ENCODE data around the gene RNASET2. TPM values are rescaled to one million over a fixed set of nuclear protein-coding genes. Genes with fewer than 3 reads are reported as not detected.

The RNASET2 gene
- total and polyA plus RNA-seq, 10 of the 15 experiments (the other 5 are each of a cell fraction or from before 2014, with no cell fraction given), result 5.5 to 225 (median 50.2) TPM

DNA sequence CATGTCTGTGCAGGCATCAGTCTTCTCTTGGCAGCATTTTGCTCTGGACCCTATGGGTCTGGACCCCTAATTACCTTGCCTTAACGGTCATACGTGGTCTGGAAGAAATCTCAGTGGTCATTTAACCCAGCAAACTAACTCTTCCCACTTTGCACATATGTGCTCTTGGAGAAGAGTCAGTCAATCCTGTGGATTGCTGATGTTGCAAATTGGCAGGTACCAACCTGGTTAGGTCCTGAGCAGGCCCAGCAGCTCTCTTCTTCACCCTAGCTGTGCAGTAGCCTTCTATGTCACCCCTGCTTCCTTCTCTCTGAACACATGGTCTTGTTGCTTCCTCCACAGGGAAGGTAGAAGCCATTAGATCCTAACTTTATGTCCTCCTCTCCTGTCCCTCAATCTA is 44.4 kb upstream of the RNASET2 start:
- SMC1A ChIA-PET (ENCODE audit: uncharacterized antibody, unreplicated experiment), result interaction anchor here (1.0 to 7.2 kb wide), 21 partner anchors 10 to 151 kb away, joined by 3 to 97 read pairs (median 7); partner anchors contain the start of gene CCR6
- in situ Hi-C loops (cut with MboI), result loop anchor here (25.0 kb wide), 1 partner anchor 137 kb away; no protein-coding TSS in a partner anchor
- H3K4me3 ChIP-seq, result peak overlapping the region; percentile 84; the same call in 1 of the 2 replicates
- no peak for TF ChIP-seq HDAC2 (IDR thresholded peaks at IDR 0.05)
- TF ChIP-seq, protein P1, sequence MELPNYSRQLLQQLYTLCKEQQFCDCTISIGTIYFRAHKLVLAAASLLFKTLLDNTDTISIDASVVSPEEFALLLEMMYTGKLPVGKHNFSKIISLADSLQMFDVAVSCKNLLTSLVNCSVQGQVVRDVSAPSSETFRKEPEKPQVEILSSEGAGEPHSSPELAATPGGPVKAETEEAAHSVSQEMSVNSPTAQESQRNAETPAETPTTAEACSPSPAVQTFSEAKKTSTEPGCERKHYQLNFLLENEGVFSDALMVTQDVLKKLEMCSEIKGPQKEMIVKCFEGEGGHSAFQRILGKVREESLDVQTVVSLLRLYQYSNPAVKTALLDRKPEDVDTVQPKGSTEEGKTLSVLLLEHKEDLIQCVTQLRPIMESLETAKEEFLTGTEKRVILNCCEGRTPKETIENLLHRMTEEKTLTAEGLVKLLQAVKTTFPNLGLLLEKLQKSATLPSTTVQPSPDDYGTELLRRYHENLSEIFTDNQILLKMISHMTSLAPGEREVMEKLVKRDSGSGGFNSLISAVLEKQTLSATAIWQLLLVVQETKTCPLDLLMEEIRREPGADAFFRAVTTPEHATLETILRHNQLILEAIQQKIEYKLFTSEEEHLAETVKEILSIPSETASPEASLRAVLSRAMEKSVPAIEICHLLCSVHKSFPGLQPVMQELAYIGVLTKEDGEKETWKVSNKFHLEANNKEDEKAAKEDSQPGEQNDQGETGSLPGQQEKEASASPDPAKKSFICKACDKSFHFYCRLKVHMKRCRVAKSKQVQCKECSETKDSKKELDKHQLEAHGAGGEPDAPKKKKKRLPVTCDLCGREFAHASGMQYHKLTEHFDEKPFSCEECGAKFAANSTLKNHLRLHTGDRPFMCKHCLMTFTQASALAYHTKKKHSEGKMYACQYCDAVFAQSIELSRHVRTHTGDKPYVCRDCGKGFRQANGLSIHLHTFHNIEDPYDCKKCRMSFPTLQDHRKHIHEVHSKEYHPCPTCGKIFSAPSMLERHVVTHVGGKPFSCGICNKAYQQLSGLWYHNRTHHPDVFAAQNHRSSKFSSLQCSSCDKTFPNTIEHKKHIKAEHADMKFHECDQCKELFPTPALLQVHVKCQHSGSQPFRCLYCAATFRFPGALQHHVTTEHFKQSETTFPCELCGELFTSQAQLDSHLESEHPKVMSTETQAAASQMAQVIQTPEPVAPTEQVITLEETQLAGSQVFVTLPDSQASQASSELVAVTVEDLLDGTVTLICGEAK (IDR thresholded peaks at IDR 0.05; ENCODE audit: borderline replicate concordance), result no peak
- no peak for TF ChIP-seq SMAD1 (IDR thresholded peaks at IDR 0.05; ENCODE audit: low read depth, partially characterized antibody)
- no peak for TF ChIP-seq DPF2 (IDR thresholded peaks at IDR 0.05)
- no peak for TF ChIP-seq CBFB (IDR thresholded peaks at IDR 0.05; ENCODE audit: low read depth)
- TF ChIP-seq, protein P2, sequence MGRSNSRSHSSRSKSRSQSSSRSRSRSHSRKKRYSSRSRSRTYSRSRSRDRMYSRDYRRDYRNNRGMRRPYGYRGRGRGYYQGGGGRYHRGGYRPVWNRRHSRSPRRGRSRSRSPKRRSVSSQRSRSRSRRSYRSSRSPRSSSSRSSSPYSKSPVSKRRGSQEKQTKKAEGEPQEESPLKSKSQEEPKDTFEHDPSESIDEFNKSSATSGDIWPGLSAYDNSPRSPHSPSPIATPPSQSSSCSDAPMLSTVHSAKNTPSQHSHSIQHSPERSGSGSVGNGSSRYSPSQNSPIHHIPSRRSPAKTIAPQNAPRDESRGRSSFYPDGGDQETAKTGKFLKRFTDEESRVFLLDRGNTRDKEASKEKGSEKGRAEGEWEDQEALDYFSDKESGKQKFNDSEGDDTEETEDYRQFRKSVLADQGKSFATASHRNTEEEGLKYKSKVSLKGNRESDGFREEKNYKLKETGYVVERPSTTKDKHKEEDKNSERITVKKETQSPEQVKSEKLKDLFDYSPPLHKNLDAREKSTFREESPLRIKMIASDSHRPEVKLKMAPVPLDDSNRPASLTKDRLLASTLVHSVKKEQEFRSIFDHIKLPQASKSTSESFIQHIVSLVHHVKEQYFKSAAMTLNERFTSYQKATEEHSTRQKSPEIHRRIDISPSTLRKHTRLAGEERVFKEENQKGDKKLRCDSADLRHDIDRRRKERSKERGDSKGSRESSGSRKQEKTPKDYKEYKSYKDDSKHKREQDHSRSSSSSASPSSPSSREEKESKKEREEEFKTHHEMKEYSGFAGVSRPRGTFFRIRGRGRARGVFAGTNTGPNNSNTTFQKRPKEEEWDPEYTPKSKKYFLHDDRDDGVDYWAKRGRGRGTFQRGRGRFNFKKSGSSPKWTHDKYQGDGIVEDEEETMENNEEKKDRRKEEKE (IDR thresholded peaks at IDR 0.05), result no peak
- TF ChIP-seq YBX1 (IDR thresholded peaks at IDR 0.05), result no peak
- TF ChIP-seq RAD21 (IDR thresholded peaks at IDR 0.05; ENCODE audit: insufficient read depth, low read depth, low read length), result no peak
- TF ChIP-seq GATAD2B (conservative IDR thresholded peaks at IDR 0.05; ENCODE audit: low read depth), result no peak
- no peak for TF ChIP-seq FOXK2 (IDR thresholded peaks at IDR 0.05)
- TF ChIP-seq, protein P3, sequence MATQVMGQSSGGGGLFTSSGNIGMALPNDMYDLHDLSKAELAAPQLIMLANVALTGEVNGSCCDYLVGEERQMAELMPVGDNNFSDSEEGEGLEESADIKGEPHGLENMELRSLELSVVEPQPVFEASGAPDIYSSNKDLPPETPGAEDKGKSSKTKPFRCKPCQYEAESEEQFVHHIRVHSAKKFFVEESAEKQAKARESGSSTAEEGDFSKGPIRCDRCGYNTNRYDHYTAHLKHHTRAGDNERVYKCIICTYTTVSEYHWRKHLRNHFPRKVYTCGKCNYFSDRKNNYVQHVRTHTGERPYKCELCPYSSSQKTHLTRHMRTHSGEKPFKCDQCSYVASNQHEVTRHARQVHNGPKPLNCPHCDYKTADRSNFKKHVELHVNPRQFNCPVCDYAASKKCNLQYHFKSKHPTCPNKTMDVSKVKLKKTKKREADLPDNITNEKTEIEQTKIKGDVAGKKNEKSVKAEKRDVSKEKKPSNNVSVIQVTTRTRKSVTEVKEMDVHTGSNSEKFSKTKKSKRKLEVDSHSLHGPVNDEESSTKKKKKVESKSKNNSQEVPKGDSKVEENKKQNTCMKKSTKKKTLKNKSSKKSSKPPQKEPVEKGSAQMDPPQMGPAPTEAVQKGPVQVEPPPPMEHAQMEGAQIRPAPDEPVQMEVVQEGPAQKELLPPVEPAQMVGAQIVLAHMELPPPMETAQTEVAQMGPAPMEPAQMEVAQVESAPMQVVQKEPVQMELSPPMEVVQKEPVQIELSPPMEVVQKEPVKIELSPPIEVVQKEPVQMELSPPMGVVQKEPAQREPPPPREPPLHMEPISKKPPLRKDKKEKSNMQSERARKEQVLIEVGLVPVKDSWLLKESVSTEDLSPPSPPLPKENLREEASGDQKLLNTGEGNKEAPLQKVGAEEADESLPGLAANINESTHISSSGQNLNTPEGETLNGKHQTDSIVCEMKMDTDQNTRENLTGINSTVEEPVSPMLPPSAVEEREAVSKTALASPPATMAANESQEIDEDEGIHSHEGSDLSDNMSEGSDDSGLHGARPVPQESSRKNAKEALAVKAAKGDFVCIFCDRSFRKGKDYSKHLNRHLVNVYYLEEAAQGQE (IDR thresholded peaks at IDR 0.05; ENCODE audit: low read depth, low read length), result no peak
- TF ChIP-seq RFX5 (IDR thresholded peaks at IDR 0.05; ENCODE audit: low read depth, low read length), result no peak
- TF ChIP-seq CREB1 (IDR thresholded peaks at IDR 0.05; ENCODE audit: low read depth), result no peak
- TF ChIP-seq BACH1 (IDR thresholded peaks at IDR 0.05; ENCODE audit: borderline replicate concordance), result no peak
- TF ChIP-seq CHD1 (IDR thresholded peaks at IDR 0.05; ENCODE audit: low read depth, low read length), result no peak

More for the DNA sequence above, 44.4 kb upstream of the RNASET2 start:
- FAIRE-seq, result no peak
- DNase-seq (ENCODE audit: low read depth, low spot score), result no peak
- H3K79me2 ChIP-seq (ENCODE audit: control insufficient read depth, insufficient read depth, low read length), result peaks cover 61% of the 10 kb centered on the region
- BruUV-seq (replicated peaks), result no TSS peak
- ChIA-PET RAD21 (ENCODE audit: unreplicated experiment) (interaction anchor here (1.2 to 6.9 kb wide), 10 partner anchors 40 to 141 kb away, joined by 4 to 84 read pairs (median 21); partner anchors contain the start of genes CCR6 and RNASET2), POLR2A (interaction anchor here (1.0 to 5.5 kb wide), 8 partner anchors 34 to 123 kb away, joined by 3 to 52 read pairs (median 7); partner anchors contain the start of gene RNASET2), CTCF (interaction anchor here (0.7 to 5.6 kb wide), 11 partner anchors 11 to 141 kb away, joined by 3 to 54 read pairs (median 7); partner anchors contain the start of gene CCR6)
- peaks cover 7 to 10% of the 10 kb centered on the region in 2 experiments for H3K36me3 ChIP-seq (ENCODE audit: control insufficient read depth in 2 of 2, insufficient read depth in 2 of 2, low read length in 1 of 2)
- intact Hi-C loops (cut with micrococcal nuclease; ENCODE audit: unreplicated experiment), result no loop called here
- H3K4me2 ChIP-seq (ENCODE audit: control insufficient read depth, insufficient read depth), result peak overlapping the region; percentile 51
- peaks cover 3% of the 10 kb centered on the region; the same call in 1 of the 2 replicates for H3K4me1 ChIP-seq (ENCODE audit: control insufficient read depth, insufficient read depth, low read length)
- 0 out of 2 replicates have a peak overlapping the region, but pooled peaks have one; percentile 10 for H3K27ac ChIP-seq (ENCODE audit: control insufficient read depth, insufficient read depth)
- 93% methylated on average over 2 of the region's 2 CpGs for WGBS (ENCODE audit: insufficient coverage, insufficient replicate concordance, low lambda C conversion rate, missing lambda C conversion rate)
- no peak for ATAC-seq
- H3K9ac ChIP-seq (ENCODE audit: control insufficient read depth, insufficient read depth, low read length), result 0 out of 2 replicates have a peak overlapping the region, but pooled peaks have one; percentile 26
- no peak overlapping the region for H2AFZ ChIP-seq (ENCODE audit: control insufficient read depth, low read depth, low read length)
- H4K20me1 ChIP-seq (ENCODE audit: control insufficient read depth, insufficient read depth), result no peaks in the 10 kb centered on the region; the same call in 1 of the 2 replicates
- no peaks in the 10 kb centered on the region for H3K9me3 ChIP-seq (replicated peaks; ENCODE audit: control insufficient read depth, insufficient read depth, low read length)
- H3K27me3 ChIP-seq (replicated peaks in 1 of 2; ENCODE audit: control insufficient read depth in 2 of 2, insufficient read depth in 2 of 2, low read length in 1 of 2), result no peaks in the 10 kb centered on the region

Measured in GM12878 (cell line).